Measurements from ENCODE around the gene CFAP69.
A peak's percentile ranks its signal among the peaks of the same experiment; 100 is the strongest.

CFAP69 gene
- 0.05 to 0.09 reads per million in 2 donors for total RNA-seq

- DNase-seq, result peak; percentile 55
Observed at GRCh38 chr7:90244909-90245851, at the start of gene CFAP69. Gene CFAP69, plus strand, starts transcription at chr7:90245174. Its CDS starts 251 bp downstream, at chr7:90245425.

GRCh38 chr7:90201500-90202195, 43.3 kb upstream of the CFAP69 start:
- DNase-seq, result no peak

GRCh38 chr7:90207956-90208355, 37.0 kb upstream of the CFAP69 start:
- no peak for DNase-seq

GRCh38 chr7:90209776-90210175, 35.2 kb upstream of the CFAP69 start:
- DNase-seq, result no peak

GRCh38 chr7:90210475-90210874, 34.5 kb upstream of the CFAP69 start:
- DNase-seq, result no peak

- DNase-seq, result no peak
Observed at GRCh38 chr7:90210981-90211380, 34.0 kb upstream of the CFAP69 start.

- peak; percentile 10 for DNase-seq
Observed at GRCh38 chr7:90211391-90212148, 33.4 kb upstream of the CFAP69 start, which contains the start of gene STEAP2. Gene STEAP2, plus strand, starts transcription at chr7:90211740. Its CDS starts 13,343 bp downstream, at chr7:90225083.

GRCh38 chr7:90212149-90212495, 32.9 kb upstream of the CFAP69 start:
- no peak for DNase-seq

GRCh38 chr7:90213521-90213920, 31.5 kb upstream of the CFAP69 start:
- no peak for DNase-seq

GRCh38 chr7:90216080-90216674, 28.8 kb upstream of the CFAP69 start:
- DNase-seq, result no peak

- DNase-seq, result no peak
Observed at GRCh38 chr7:90216771-90217170, 28.2 kb upstream of the CFAP69 start.

GRCh38 chr7:90222390-90222789, 22.6 kb upstream of the CFAP69 start:
- DNase-seq, result no peak

- DNase-seq, result no peak
Observed at GRCh38 chr7:90222811-90223725, 21.9 kb upstream of the CFAP69 start.

- no peak for DNase-seq
Observed at GRCh38 chr7:90224195-90224594, 20.8 kb upstream of the CFAP69 start.

GRCh38 chr7:90225181-90225580, 19.8 kb upstream of the CFAP69 start:
- no peak for DNase-seq

- DNase-seq, result no peak
Observed at GRCh38 chr7:90225601-90226000, 19.4 kb upstream of the CFAP69 start.

GRCh38 chr7:90227259-90227658, 17.7 kb upstream of the CFAP69 start:
- DNase-seq, result no peak

- no peak for DNase-seq
Observed at GRCh38 chr7:90229682-90230081, 15.3 kb upstream of the CFAP69 start.

- no peak for DNase-seq
Observed at GRCh38 chr7:90230834-90231233, 14.1 kb upstream of the CFAP69 start.

GRCh38 chr7:90231304-90231703, 13.7 kb upstream of the CFAP69 start:
- DNase-seq, result no peak

GRCh38 chr7:90232430-90232829, 12.5 kb upstream of the CFAP69 start:
- DNase-seq, result no peak

GRCh38 chr7:90233569-90233968, 11.4 kb upstream of the CFAP69 start:
- DNase-seq, result no peak
